IPS-NIHi7 (cell line): ENCODE data around the gene TLR5.

ENCODE experiments used
- DNase-seq: peaks from one replicate; pipeline ENCODE4 v3.0.0; 2012; ENCODE audit warnings: mixed read lengths; ENCODE audit errors: extremely low spot score

TLR5 gene

DNA sequence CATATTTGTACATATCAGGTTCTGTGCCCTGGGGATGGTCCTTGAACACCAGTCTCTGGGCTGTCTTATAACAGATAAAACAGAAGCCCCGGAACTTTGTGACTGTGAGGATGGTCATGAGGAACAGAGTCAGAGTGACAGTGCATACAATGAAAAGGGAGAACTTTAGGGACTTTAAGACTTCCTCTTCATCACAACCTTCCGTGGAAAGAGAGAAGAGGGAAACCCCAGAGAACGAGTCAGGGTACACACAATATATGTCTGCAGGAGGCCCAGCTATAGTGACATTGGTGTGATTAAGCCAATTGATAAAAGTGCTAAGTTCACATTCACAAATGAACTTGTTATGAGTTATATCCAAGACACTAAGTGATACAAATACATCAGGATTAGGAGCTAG lies 32.1 kb downstream of the TLR5 start:
- no peak for DNase-seq

DNA sequence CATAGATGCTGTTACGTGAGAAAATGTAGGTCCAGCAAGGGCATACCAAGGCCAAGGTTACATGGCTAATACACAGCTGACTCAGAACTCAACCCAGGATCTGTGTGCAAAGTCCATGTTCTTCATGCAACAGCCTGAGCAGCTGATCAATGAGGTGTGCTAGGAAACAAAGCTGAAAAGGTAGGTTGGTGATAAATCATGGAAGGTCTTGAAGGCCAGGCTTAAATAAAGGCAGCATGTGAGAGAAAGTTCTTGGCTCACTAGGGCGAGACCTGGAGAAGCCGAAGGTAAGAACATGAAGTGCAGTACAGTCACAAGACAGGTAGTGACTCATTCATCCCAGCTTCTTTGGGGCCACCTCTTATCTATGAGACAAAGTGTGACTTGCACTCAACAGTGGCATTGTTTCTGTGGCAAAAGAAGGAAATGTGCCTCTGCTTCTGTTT lies 33.4 kb downstream of the TLR5 start:
- DNase-seq, result no peak

DNA sequence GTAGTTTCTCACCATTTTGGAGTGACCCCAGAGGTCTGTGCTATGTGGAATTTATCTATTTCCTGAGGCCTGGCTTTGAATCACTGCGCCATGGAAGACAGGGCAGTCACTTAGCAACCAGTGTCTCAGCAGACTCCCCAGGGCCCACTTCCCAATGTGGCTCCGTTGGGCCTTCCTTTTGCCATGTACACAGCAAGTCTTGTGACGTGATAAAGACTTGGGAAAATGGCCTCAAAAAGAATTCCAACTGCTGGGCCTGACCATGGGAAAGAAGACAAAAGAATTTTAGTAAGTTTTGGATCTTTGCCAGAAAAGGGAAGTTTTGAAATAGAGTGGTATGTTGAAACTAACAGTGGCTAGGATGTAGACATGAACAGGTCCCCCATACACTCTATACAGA lies 36.2 kb downstream of the TLR5 start:
- DNase-seq, result no peak

DNA sequence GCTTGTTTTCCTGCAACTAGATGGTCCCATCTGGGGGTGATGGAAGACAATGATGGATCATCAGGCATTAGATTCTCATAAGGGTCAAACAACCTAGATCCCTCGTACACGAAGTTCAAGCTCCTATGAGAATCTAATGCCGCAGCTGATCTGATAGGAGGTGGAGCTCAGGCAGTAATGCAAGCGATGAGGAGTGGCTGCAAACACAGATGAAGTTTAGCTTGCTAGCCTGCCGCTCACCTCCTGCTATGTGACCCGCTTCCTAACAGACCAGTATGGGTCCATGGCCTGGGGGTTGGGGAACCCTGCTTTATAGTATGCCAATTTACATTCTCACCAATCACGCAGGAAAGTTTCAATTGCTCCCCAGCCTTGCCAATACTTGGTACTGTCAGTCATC lies 37.5 kb downstream of the TLR5 start:
- DNase-seq, result no peak

DNA sequence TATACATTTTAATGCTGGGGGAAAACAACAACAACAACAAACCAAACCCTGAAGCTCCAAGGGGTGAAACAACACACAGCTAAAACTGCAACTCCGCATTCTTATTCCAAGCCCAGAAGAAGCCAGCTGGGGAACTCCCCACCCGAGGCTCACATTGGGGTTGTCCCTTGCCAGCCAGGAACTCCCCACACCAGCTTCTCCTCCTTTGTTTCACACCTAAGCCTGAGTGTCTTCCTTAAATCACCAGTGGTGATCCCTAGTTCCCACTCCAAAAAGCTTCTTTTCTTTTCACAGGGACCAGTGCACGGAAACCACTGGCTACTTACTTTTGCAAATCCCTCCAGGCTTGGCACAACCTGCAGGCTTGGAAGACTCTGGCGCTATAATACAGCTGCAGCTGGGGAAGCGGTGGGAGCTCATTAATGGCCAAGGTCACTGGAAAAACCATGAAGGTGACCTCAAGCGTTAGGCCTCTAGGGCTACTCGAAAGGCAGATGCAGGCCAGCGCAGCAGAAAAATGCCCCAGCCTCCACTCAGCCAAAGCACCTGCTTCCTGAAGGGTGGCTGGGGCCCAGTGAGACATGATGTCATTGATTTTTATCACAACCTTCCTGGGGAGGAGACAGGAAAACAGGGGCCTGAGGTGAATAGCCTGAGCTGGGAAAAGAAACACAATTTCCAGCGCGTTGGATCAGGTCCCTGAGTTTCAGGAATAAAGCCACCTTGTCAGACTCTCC lies 40.1 kb downstream of the TLR5 start:
- no peak for DNase-seq

DNA sequence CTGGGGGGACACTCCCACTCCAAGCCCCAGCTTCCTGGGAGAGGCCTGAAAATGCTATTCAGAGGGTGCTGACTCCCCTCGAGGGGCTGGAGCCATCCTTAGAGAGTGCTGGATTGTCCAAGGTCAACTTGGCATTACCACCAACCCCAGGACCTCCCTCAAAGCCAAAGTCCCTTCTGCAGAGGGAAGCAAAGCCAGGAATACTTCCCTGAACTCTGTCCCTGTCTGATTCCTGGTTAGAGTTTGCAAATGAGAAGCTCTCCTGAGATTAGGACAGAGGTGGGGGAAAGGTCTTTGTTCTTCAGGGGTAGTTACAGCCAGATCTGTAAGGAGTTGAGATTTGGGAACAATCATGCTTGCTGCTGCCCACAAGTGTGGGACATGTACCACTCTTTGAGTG lies 45.3 kb downstream of the TLR5 start:
- no peak for DNase-seq

DNA sequence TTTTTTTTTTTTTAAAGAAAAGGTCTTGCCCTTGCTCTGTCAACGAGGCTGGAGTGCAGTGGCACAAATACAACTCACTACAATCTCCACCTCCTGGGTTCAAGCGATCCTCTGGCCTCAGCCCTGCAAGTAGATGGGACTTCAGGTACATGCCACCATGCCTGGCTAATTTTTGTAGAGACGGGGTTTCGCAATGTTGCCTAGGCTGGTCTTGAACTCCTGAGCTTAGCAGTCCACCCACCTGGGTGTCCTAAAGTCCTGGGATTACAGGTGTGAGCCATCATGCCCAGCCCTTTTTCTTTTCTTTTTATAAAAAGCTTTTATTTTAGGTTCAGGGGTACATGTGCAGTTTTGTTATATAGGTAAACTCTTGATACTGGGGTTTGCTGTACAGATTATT lies 47.2 kb downstream of the TLR5 start:
- no peak for DNase-seq

DNA sequence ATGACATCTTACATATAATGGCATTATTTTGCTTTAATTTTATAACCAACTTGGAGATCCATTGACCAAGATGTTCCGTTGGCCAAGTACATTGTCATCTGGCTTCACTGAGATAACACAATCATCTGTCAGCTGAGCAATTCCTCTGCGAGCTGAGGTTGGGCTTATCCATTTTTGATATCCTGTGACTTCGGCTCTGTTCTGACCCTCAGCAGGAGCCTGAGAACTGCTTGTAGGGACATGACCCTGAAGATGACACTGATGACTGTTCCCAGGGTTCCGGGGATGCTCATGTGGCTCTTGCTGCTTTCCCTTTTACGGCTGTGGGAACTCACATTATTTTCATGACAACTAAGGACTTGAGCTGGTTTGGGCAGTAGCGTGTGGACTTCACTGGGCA lies 51.2 kb downstream of the TLR5 start:
- no peak for DNase-seq

DNA sequence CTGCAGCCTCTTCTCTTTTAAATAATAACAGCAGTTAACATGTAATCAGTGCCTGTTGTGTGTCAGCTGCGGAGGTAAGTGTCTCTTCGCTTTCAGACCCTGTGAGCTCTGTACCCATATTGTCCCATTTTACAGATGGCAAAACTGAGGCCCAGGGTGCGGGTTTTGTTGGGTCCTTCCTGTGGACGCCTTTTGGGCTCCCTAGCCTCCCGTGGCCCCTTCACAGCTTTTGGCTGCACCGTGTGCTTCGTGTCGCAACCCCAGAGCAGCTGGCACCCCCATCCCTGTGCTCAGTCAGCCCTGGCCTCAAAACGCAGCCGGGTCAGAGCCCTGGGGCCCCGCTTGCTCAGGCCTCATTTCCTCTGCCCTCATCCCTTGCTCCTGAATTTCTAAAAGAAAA lies 53.8 kb downstream of the TLR5 start:
- DNase-seq, result no peak

DNA sequence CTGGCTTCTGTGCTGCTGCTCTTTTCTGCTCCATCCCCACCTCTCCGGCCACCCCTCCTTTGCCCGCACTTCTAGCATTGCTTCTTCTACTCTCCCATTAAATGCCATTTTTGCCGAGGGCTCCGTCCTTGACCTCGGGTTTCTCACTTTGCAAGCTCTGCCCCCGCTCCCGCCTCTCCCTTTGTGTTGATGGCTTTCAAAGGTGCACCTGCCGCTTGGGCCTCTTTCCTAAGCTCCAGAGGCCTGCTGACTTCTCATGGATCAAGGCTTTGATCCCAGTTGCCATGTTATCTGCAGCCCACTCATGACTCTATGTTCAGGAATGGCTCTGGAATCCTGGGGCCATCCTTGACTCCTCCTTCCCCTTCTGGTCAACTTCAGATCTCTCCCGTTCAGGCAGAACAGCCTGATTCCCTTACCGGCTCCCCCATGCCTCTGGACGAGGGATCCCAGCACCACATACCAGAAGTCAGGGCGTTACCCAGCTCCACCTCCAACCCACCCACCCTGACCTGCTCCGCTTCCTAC lies 54.3 kb downstream of the TLR5 start:
- no peak for DNase-seq

DNA sequence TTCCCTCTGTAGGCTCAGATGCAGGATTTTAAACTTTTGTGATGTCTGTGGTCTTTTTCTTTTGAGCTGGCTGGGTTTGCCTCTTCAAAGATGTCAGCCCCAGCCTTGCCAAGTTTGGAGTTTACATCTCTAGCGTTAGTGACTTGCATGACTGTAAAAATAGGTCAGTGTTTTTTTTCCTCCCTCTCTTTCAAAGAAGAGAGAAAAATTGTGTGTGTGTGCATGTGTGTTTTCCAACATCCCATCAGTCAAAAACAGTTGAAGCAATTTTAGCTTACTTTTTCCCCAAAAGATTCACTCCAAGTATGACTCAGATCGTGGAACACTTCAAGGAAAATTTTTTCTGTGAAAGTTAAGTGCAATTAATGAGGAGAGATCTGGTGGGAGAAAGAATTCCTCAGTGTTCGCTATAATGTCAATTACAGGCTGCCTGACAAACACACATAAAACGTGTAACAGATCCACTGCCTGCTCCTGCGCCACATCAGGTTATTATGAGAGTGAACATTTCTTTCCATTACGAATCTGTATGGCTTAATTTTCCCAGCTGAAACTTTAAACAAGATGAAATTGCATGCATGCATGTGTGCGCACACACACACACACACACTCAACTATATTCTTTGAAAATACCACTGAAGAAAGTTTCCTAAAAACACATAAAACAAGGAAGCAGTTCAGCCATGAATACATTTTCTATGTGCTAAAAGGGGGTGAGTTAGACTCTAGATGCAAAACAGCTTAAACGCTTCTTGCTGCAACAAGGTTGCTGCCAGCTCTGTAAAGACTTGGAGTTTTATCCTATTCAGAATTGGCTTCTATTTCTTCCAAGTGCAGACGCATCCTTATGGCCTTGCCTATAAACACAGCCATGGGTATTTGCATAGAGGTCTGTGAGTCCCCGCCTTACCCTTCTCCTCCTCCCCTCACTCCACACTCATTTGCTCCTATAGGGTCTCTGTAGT lies 55.5 kb downstream of the TLR5 start:
- no peak for DNase-seq

DNA sequence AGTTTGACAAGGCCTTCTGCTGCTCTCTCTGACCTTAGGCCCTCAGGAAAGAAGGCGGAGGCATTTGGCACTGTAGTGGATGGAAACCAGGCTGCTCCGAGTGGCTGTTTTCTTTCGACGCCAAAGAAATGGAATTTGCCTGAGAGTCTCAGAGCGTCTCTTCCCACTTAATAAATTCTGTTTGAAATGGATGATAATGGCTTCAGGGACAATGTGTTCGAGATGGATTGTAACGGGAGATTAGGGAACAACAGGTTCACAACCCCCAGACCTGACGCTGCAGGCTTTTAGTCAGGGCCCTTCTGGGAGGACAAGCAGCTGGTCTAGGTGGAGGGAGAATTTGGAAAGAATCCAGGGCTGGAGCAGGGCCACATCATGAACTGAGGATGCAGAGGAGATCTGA lies 58.6 kb downstream of the TLR5 start:
- DNase-seq, result no peak

DNA sequence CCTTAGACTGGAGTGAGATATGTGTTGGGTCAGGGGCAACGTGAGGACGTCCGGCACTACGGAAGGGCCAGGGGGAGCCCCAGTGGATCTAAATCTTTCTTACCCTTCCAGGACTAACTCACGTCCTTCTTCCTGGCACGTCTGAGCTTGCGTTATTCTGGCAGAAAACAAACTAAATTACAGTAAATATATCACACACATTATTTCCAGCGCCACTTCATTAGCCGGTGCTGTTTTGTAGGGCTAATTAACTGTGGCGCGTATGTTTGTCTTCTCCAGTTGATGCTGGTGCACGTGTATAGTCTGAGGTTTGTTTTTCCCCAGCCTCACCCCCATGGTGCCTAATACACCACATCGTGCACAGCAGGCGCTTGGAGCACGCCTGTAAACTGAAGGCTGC lies 59.2 kb downstream of the TLR5 start:
- DNase-seq, result no peak

DNA sequence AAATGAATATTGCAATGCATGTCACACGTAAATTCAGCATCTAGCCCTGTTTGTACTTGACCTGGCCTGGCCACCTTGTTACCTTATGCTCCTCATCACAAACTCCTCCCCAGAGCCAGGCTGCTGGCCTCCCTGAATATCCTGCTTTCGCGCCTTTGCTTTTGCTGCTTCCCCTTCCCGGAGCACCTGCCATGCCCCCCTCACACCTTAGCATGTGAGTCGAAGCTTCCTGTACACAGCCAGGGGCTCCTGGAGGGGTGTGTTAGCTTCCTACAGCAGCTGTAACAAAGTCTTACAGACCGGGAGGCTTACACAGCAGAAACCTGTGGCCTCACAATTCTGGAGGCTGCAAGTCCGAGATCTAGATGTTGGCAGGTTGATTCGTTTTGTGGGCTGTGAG lies 60.1 kb downstream of the TLR5 start:
- DNase-seq, result no peak

DNA sequence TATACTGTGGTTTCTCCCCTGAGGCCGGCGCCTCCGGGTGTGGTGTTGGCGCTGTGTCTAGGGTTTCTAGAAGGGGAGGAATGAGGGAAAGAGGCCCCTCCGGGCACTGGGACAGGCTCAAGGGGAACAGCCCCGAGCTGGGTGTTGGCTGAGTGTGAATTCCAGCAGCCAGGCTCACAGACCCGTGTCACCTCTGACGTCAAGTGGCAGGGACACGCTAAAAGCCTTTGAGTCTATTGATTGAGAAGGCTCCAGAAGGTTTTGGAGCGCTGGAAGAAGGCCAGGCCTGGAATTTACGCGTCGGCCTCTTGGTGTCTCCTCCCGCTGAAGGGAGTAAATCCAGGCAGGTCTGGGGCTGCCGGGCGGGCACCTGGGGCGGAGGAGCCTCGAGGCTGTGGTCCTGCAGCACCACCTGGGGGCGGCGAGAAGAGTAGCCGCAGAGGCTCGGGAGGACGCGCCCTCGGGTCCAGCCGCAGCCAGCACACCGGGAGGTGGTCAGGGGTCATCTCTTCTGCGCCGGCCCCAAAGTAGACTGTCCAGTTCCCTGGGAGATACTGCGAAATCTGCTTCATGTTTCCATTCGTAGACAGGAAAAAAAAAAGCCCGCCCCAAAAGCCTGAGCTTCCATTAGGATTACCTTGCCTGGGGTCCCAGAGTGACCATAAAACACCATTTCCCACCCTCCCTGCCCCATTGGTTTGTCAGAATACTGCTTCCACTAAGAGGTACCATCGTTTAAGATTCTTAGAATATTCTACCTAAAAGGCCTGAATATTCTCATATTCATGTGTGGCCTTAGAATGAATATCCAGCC lies 61.7 kb downstream of the TLR5 start:
- DNase-seq, result peak; percentile 95

DNA sequence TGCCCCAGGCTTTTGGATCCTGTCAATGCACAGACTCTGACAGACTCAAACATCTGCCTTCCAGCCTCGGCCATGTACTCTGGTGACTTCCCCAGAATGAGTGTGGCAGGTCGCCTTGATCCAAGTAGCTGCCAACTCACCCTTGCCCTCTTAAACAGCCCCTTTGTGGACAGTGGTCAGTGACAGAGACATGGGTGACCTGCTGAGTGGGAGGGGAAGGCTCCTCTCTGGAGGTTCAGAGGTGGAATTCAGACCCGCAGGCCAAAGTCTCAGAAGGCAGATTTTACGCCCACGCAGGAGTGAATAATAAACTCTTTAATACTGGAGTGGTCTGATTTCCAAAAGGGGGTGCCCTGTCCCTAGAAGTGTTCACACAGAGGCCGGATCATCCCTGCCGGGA lies 63.5 kb downstream of the TLR5 start:
- no peak for DNase-seq

DNA sequence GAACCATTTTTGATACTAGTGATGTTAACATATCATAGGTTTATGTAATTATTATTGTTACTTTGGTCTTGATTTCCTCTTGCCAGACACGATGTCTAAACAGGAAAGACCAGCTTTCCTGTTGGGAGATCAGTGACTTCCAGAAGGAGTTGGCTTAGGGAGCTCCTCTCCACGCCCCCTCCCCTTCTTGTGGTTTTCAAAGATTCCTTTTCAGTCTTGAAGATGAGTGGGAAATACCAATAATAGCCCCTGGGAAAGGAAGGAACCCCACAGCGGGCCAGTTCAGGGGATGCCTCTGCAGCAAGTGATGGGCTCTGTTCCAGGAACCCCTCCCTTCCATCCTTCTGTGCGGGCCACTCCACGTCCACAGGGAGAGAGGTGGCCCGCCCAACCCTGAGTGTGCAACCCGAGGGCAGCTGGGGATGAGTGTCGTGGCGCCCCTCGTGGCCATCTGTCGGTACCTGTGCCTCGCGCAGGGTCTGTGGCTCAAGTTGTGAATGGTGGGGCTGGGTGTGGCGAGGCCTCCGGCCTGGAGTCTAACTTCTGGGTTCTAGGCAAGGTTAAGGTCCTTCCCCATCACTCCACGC lies 65.7 kb downstream of the TLR5 start:
- DNase-seq, result peak; percentile 41

DNA sequence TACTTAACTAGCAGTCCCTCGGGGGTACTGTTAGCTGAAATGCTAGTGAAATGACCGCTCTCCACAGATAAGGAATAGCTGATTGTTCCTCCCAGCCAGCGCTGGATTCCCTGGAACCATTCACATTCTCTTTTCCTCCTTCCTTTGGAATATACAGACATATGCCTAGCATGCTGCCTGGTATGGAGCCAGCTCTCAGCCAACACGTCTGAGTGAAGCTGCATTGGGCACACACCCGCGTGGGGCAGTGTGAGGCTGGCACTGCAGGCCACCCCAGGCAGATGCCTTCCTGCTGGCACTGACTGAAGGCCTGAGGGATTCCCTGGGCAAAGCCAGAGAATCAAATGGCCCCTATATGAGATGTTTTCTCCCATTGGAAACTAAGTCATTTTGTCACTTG lies 66.7 kb downstream of the TLR5 start:
- DNase-seq, result no peak

DNA sequence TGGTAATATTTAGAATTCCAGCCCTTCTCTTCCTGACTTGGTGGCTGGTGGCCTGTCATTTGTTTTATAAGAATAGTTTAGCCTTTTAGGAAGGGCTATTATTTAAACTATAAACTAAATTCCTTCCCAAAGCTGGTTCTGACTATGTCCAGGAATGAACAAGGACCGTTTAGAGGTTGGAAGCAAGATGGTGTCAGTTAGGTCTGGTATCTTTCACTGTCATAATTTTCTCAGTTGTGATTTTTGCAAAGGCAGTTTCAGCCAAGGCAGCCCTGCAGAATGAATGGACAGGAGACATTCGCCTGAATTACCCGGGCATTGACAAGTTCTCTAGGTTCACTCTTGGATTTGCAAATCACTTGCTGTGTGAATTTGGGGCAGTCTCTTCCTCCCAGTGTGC lies 67.2 kb downstream of the TLR5 start:
- DNase-seq, result no peak

DNA sequence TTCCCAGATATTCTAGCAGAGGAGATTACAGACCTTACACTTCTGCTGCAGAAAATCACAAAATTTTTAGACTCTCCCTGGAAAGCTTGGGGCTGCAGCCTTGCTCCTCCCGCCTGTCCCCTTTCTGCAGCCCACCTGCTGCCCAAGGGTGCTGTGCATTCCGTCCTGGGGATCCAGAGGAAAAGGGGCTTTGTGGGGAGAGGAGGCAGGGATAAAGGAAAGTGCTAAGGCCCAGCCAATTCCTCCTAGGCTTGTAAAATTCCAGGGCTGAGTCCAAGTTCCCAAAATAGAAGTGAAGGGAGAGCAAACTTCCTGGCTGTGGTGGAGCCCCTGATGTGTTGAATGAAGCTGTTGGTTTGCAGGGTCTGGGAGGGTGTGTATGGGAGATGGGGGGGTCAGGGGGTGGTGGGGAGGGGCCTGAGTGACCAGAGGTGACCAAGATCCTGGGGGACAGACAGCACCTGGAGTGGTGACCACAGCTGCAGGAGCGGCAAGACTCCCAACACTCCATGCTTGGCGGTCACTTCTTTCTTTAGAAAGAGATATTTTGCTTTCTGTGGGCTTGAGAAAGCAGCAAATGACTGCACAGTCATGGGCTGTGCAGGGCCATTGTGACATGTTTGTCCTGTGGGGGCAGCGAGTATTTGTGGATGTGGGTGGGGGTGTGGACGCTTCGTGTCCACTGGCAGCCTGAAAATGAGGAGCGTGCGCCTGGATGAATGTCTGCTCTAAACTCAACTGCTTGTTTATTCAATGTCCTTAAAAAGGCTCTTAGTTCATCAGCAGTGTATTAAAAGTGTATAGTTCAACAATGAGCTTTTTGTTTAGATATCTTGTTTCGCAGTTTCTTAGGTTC lies 68.4 kb downstream of the TLR5 start:
- peak; percentile 52 for DNase-seq
